Osteocyte (in vitro differentiated cells): ENCODE results near the gene OTUD3. TPM values are rescaled to one million over a fixed set of nuclear protein-coding genes. Genes with fewer than 3 reads are reported as not detected.

Experiments
- DNase-seq: peaks from one replicate; pipeline ENCODE4 v3.0.0; 2021; ENCODE audit warnings: mixed read lengths; ENCODE audit not compliant: unreplicated experiment; ENCODE audit errors: extremely low spot score
- H3K27ac Mint-ChIP-seq: one replicate; pipeline ENCODE4 v1.8.0; 2021; ENCODE audit warnings: mild to moderate bottlenecking, mixed read lengths; ENCODE audit not compliant: unreplicated experiment
- H3K27me3 Mint-ChIP-seq: one replicate; pipeline ENCODE4 v1.8.0; 2021; ENCODE audit warnings: mixed read lengths; ENCODE audit not compliant: unreplicated experiment
- H3K36me3 Mint-ChIP-seq: one replicate; pipeline ENCODE4 v1.8.0; 2021; ENCODE audit warnings: mixed read lengths; ENCODE audit not compliant: unreplicated experiment
- H3K4me1 Mint-ChIP-seq: one replicate; pipeline ENCODE4 v1.8.0; 2021; ENCODE audit warnings: mixed read lengths; ENCODE audit not compliant: unreplicated experiment
- H3K4me3 Mint-ChIP-seq: one replicate; pipeline ENCODE4 v1.8.0; 2021; ENCODE audit warnings: mild to moderate bottlenecking, moderate library complexity, mixed read lengths; ENCODE audit not compliant: unreplicated experiment
- H3K9me3 Mint-ChIP-seq: one replicate; pipeline ENCODE4 v1.8.0; 2021; ENCODE audit warnings: mixed read lengths; ENCODE audit not compliant: unreplicated experiment
- total RNA-seq: library from RNA; stranded (reverse); gene quantifications from 2 replicates; pipeline ENCODE4 v1.2.1, GENCODE V29; 2021
- TF ChIP-seq, protein P1 (sequence below): fragments of 200-600 bp; sonication (generic); IDR thresholded peaks from 2 replicates; pipeline ENCODE4 v1.5.0; 2021; ENCODE audit warnings: antibody characterized with exemption, mild to moderate bottlenecking, moderate library complexity

The OTUD3 gene
- total RNA-seq, 1 donor from 2014 or later = 11.4 TPM

DNA sequence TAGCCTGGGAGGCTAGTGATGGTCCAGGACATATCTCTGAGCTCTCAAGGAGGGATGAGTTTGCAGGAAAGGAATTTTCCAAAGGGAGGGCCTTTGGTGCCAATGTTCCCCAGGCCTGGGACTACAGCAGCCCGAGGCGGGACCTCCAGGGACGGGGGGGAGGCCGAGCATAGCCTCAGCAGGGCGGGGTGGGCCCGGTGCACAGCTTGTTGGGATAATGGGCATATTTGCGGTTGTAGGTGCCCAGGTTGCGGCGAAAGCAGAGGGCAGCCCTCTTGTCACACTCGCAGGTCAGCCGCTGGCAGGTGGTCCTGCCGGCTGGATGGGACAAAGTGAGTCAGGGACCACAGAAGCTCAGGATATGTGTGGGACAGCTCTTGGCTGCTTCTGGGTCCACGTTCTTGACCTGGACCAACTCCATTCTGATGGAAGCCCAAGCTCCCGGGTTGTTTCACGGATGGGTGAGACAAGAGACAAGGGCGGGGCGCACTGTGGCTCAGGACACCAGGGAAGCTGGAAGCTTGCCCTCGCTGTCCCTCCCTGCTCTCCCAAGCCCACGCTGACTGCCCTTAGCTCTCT lies 38.0 kb downstream of the OTUD3 start:
- Mint-ChIP-seq H3K27me3 (no peaks in the 10 kb centered on the region), H3K4me3 (no peak overlapping the region), H3K27ac (no peak overlapping the region), H3K4me1 (peaks cover 3% of the 10 kb centered on the region), H3K36me3 (no peaks in the 10 kb centered on the region), H3K9me3 (no peaks in the 10 kb centered on the region)
- TF ChIP-seq, protein P1, sequence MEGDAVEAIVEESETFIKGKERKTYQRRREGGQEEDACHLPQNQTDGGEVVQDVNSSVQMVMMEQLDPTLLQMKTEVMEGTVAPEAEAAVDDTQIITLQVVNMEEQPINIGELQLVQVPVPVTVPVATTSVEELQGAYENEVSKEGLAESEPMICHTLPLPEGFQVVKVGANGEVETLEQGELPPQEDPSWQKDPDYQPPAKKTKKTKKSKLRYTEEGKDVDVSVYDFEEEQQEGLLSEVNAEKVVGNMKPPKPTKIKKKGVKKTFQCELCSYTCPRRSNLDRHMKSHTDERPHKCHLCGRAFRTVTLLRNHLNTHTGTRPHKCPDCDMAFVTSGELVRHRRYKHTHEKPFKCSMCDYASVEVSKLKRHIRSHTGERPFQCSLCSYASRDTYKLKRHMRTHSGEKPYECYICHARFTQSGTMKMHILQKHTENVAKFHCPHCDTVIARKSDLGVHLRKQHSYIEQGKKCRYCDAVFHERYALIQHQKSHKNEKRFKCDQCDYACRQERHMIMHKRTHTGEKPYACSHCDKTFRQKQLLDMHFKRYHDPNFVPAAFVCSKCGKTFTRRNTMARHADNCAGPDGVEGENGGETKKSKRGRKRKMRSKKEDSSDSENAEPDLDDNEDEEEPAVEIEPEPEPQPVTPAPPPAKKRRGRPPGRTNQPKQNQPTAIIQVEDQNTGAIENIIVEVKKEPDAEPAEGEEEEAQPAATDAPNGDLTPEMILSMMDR = no peak
- no peak for DNase-seq

DNA sequence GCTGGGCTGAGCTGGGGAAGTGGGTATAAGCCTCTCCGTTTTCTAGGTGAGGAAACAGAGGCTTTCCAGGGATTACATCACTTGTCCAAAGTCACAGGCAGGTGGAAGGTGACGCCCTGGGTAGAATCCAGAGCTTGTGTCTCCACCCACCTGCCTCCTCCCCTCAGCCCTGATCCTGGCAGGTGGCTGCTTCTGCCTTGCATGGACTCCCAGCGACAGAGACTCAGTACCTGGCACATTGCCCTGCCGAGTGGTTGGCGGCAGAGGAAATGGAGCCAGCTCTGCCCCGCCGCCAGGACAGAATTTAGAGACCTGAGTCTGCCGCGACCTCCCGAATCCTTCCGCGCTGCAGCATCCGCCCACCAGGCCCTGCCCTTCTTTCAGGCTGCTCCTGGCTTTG lies 39.1 kb downstream of the OTUD3 start:
- H3K27ac Mint-ChIP-seq = no peak overlapping the region
- no peaks in the 10 kb centered on the region for H3K27me3 Mint-ChIP-seq
- peaks cover 3% of the 10 kb centered on the region for H3K4me1 Mint-ChIP-seq
- H3K9me3 Mint-ChIP-seq = no peaks in the 10 kb centered on the region
- H3K36me3 Mint-ChIP-seq = no peaks in the 10 kb centered on the region
- no peak for DNase-seq
- TF ChIP-seq, protein P1 = no peak
- H3K4me3 Mint-ChIP-seq = no peak overlapping the region

DNA sequence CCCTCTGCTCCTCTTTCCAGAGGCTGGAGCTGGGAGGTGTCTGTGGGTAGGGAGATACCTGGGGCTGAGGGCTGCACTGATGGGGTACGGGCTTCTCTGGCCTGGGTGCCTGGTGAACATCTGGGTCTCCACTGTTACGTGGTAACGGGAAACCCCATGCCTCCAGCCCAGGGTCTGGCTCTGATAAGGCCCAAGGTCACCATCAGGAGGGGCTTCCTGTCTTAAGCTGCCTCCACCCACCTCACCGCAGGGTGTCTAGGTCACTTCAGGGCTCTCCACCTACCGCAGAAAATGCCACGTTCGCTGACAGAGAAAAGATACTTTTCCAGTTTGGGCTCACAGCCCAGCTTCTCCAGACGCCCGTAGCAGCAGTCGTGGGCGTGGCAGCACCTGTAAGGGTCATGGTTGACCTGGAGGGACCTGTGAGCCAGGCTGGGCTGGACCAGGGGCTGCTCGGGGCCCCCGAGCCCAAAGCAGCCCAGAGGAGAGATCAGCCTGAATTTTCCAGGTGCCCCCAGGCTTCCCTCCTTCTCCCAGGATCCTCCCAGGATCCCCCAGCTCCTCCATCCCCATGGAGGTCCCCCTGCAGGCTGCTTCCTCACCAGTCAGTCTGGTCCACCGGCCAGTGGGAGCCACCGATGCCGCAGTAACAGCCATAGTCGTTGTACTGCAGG lies 40.0 kb downstream of the OTUD3 start:
- H3K36me3 Mint-ChIP-seq = no peaks in the 10 kb centered on the region
- TF ChIP-seq, protein P1 = no peak
- peaks cover 3% of the 10 kb centered on the region for H3K4me1 Mint-ChIP-seq
- no peak overlapping the region for H3K4me3 Mint-ChIP-seq
- H3K27ac Mint-ChIP-seq = no peak overlapping the region
- H3K9me3 Mint-ChIP-seq = no peaks in the 10 kb centered on the region
- DNase-seq = no peak
- H3K27me3 Mint-ChIP-seq = no peaks in the 10 kb centered on the region

DNA sequence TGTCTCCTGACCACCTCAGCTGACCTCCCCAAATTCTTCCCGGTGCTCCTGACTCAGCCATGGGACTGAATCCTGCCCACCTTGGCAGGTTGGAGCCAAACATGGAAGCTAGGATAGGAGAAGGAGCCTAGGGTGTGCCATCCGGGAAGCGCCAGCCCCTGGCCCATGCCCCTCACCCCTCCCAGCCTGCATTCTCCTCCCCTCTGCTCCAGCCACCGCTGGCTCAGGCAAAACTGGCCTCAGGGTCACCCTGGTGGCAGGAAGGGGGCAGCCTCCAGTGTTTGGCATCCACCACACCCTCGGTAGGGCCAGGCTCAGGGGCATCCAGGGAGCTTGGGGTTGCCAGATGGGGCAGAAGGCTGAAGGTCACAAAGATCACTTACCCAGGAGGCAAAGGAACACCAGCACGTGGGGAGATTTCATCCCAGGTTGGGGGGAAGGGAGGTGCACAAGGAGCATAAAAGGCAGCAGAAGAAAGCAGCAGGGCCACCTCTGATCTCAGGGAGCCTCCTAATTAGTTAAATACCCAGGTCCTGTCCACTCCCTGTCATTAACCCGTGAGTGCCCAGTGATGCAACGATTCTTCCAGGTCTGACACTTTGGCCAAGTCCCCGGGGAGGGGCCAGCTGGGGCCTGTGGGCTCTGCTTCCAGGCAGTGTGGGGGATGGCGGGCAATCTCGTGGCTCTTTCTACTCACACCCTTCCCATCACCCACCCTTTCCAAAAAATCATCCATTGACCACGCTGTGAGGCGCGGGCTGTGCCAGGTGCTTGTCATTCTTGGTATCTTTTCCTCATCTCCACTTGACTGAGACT lies 41.1 kb downstream of the OTUD3 start, which contains the start of gene PLA2G2E:
Gene PLA2G2E, minus strand, starts transcription at position 481 of the 816 bp plus-strand sequence. Its CDS starts 58 bp downstream, at position 423.
- H3K4me1 Mint-ChIP-seq = no peaks in the 10 kb centered on the region

More for the DNA sequence above, 41.1 kb downstream of the OTUD3 start, which contains the start of gene PLA2G2E:
- H3K4me3 Mint-ChIP-seq = no peak within 1 kb of the TSS
- H3K27ac Mint-ChIP-seq = no peak within 1 kb of the TSS
- no peak for DNase-seq
- H3K27me3 Mint-ChIP-seq = peaks cover 8% of the 10 kb centered on the region
- no peaks in the 10 kb centered on the region for H3K36me3 Mint-ChIP-seq
- TF ChIP-seq, protein P1 = no peak
- H3K9me3 Mint-ChIP-seq = no peaks in the 10 kb centered on the region
